ENCODE data around the gene IPO9. TPM values are rescaled to one million over a fixed set of nuclear protein-coding genes. Genes with fewer than 3 reads are reported as not detected.

IPO9 gene
- total RNA-seq, 4 donors from 2014 or later: 2.0 to 13.0 (median 7.9) TPM

- 56 to 85% methylated on average over 2 of the region's 2 CpGs for WGBS, 2 donors (ENCODE audit: low coverage in 1 of 2)
- H3K9me3 ChIP-seq: no peaks in the 10 kb centered on the region
- no peaks in the 10 kb centered on the region for H3K27me3 ChIP-seq
- intact Hi-C loops (cut with DNase I; ENCODE audit: low total_unique reads) (loop anchor here (10.0 kb wide), 1 partner anchor 225 kb away; no protein-coding TSS in a partner anchor), in situ Hi-C loops (cut with MboI; ENCODE audit: low pct_ligation_motif_present in 1 of 4, low pct_unique_long_range_greater_than_20kb in 1 of 4, low sequenced_read_pairs in 3 of 4) (loop anchor here in 2 of 4 donors (5.0 to 25.0 kb wide), 2 partner anchors 83 to 228 kb away; no protein-coding TSS in a partner anchor)
- TF ChIP-seq POLR2AphosphoS5 (IDR thresholded peaks at IDR 0.05): no peak
- TF ChIP-seq CTCF (IDR thresholded peaks at IDR 0.05): no peak
- TF ChIP-seq EP300 (IDR thresholded peaks at IDR 0.05; ENCODE audit: low read depth): no peak
- TF ChIP-seq POLR2A (IDR thresholded peaks at IDR 0.05): no peak
- peak overlapping the region; percentile 57 to 81 (median 74) for H3K27ac ChIP-seq
- H3K4me3 ChIP-seq: no peak overlapping the region
- H3K4me1 ChIP-seq: peaks cover 13 to 33% (median 22%) of the 10 kb centered on the region in 4 donors
- DNase-seq: no peak
- peaks cover 0 to 19% (median 6%) of the 10 kb centered on the region in 4 donors for H3K36me3 ChIP-seq
These were observed 38.7 kb upstream of the IPO9 start for GRCh38 chr1:201790261-201790660.

- in situ Hi-C loops (cut with MboI; ENCODE audit: low pct_ligation_motif_present in 1 of 4, low pct_unique_long_range_greater_than_20kb in 1 of 4, low sequenced_read_pairs in 3 of 4) (loop anchor here in 2 of 4 donors (5.0 to 25.0 kb wide), 2 partner anchors 84 to 229 kb away; no protein-coding TSS in a partner anchor), intact Hi-C loops (cut with DNase I; ENCODE audit: low total_unique reads) (loop anchor here (10.0 kb wide), 1 partner anchor 226 kb away; no protein-coding TSS in a partner anchor)
- Histone ChIP-seq H3K36me3 (peaks cover 0 to 28% (median 10%) of the 10 kb centered on the region in 4 donors), H3K27me3 (no peaks in the 10 kb centered on the region), H3K9me3 (no peaks in the 10 kb centered on the region), H3K27ac (peak overlapping the region; percentile 57 to 81 (median 74)), H3K4me3 (no peak overlapping the region), H3K4me1 (peaks cover 13 to 33% (median 22%) of the 10 kb centered on the region in 4 donors)
- 49 to 56% methylated on average over 6 to 8 of the region's 8 CpGs for WGBS, 2 donors (ENCODE audit: low coverage in 1 of 2)
- no peak for DNase-seq
- TF ChIP-seq POLR2AphosphoS5 (IDR thresholded peaks at IDR 0.05): no peak
- TF ChIP-seq EP300 (IDR thresholded peaks at IDR 0.05; ENCODE audit: low read depth): no peak
- TF ChIP-seq CTCF (IDR thresholded peaks at IDR 0.05): no peak
- TF ChIP-seq POLR2A (IDR thresholded peaks at IDR 0.05): no peak
These were observed 37.7 kb upstream of the IPO9 start for GRCh38 chr1:201791051-201791778.

GRCh38 chr1:201791779-201792173 is 37.2 kb upstream of the IPO9 start:
- Histone ChIP-seq H3K4me3 (no peak overlapping the region), H3K9me3 (no peaks in the 10 kb centered on the region), H3K27ac (peak overlapping the region; percentile 57 to 81 (median 74)), H3K27me3 (no peaks in the 10 kb centered on the region), H3K4me1 (peaks cover 13 to 33% (median 21%) of the 10 kb centered on the region in 4 donors), H3K36me3 (peaks cover 0 to 30% (median 12%) of the 10 kb centered on the region in 4 donors)
- WGBS, 2 donors (ENCODE audit: low coverage in 1 of 2): 28 to 33% methylated on average over 1 to 3 of the region's 3 CpGs
- no peak for TF ChIP-seq POLR2A (IDR thresholded peaks at IDR 0.05)
- TF ChIP-seq POLR2AphosphoS5 (IDR thresholded peaks at IDR 0.05): no peak
- TF ChIP-seq EP300 (IDR thresholded peaks at IDR 0.05; ENCODE audit: low read depth): no peak
- no peak for TF ChIP-seq CTCF (IDR thresholded peaks at IDR 0.05)
- intact Hi-C loops (cut with DNase I; ENCODE audit: low total_unique reads): loop anchor here (2.0 to 10.0 kb wide), 3 partner anchors 81 to 261 kb away; no protein-coding TSS in a partner anchor
- in situ Hi-C loops (cut with MboI; ENCODE audit: low pct_ligation_motif_present in 1 of 4, low pct_unique_long_range_greater_than_20kb in 1 of 4, low sequenced_read_pairs in 3 of 4): loop anchor here in 2 of 4 donors (5.0 to 25.0 kb wide), 2 partner anchors 84 to 229 kb away; no protein-coding TSS in a partner anchor
- DNase-seq: no peak
